GM19035 (cell line): Measurements from ENCODE around the gene SERPINC1.
"Not testable (repeated sequence)": the region's sequence is repeated elsewhere in the genome, so short reads cannot be mapped to it uniquely, and the experiment has no call there.

Source experiments
- ATAC-seq: cut with Tn5 transposase; IDR thresholded peaks from one replicate; pipeline ENCODE4 v1.9.1; 2021; ENCODE audit not compliant: unreplicated experiment

The SERPINC1 gene

GRCh38 chr1:173893611-173894010 lies 23.5 kb downstream of the SERPINC1 start:
- no peak for ATAC-seq

GRCh38 chr1:173889885-173890284 lies 27.2 kb downstream of the SERPINC1 start:
- no peak for ATAC-seq

- no peak for ATAC-seq
Observed at GRCh38 chr1:173888749-173889148, 28.4 kb downstream of the SERPINC1 start.

- ATAC-seq: no peak
Observed at GRCh38 chr1:173887627-173888026, 29.5 kb downstream of the SERPINC1 start.

GRCh38 chr1:173886746-173887611 lies 30.1 kb downstream of the SERPINC1 start:
- ATAC-seq: no peak

- ATAC-seq: no peak
Observed at GRCh38 chr1:173884701-173885100, 32.4 kb downstream of the SERPINC1 start.

- not testable (repeated sequence) for ATAC-seq
Observed at GRCh38 chr1:173881117-173881516, 36.0 kb downstream of the SERPINC1 start.

- no peak for ATAC-seq
Observed at GRCh38 chr1:173878251-173878650, 38.9 kb downstream of the SERPINC1 start.

GRCh38 chr1:173876732-173877131 lies 40.4 kb downstream of the SERPINC1 start:
- no peak for ATAC-seq

GRCh38 chr1:173871500-173871899 lies 45.6 kb downstream of the SERPINC1 start:
- no peak for ATAC-seq

GRCh38 chr1:173871091-173871490 lies 46.0 kb downstream of the SERPINC1 start:
- no peak for ATAC-seq

GRCh38 chr1:173870252-173871075 lies 46.7 kb downstream of the SERPINC1 start:
- no peak for ATAC-seq

- ATAC-seq: no peak
Observed at GRCh38 chr1:173869021-173869359, 48.1 kb downstream of the SERPINC1 start.

GRCh38 chr1:173868266-173869020 lies 48.7 kb downstream of the SERPINC1 start, which contains the start of gene ZBTB37:
TSS of gene ZBTB37 (plus strand) at chr1:173868380. CDS start at chr1:173870226, 1,846 bp downstream.
- ATAC-seq: peak; percentile 59

GRCh38 chr1:173867753-173868265 lies 49.3 kb downstream of the SERPINC1 start, which contains the start of gene GAS5:
TSS of gene GAS5 (minus strand) at chr1:173867989.
- ATAC-seq: peak; percentile 59

- ATAC-seq: no peak
Observed at GRCh38 chr1:173867141-173867752, 49.9 kb downstream of the SERPINC1 start.

- no peak for ATAC-seq
Observed at GRCh38 chr1:173866413-173867115, 50.6 kb downstream of the SERPINC1 start.

GRCh38 chr1:173865468-173866164 lies 51.5 kb downstream of the SERPINC1 start:
- ATAC-seq: no peak

GRCh38 chr1:173864179-173864867 lies 52.8 kb downstream of the SERPINC1 start:
- no peak for ATAC-seq
